ENCODE measurements around the gene GCGR.

The GCGR gene

GRCh38 chr17:81860756-81861568, 57.0 kb downstream of the GCGR start:
- peak; percentile 100 for DNase-seq (ENCODE audit: low read depth)
- peak overlapping the region; percentile 92 for H3K4me3 ChIP-seq (ENCODE audit: low read length)
- no peak for TF ChIP-seq CTCF (IDR thresholded peaks at IDR 0.05; ENCODE audit: insufficient read depth, low read depth, low read length, missing control alignments)

- H3K4me3 ChIP-seq (ENCODE audit: low read length): no peak overlapping the region
- no peak for DNase-seq (ENCODE audit: low read depth)
- TF ChIP-seq CTCF (IDR thresholded peaks at IDR 0.05; ENCODE audit: insufficient read depth, low read depth, low read length, missing control alignments): no peak
Measured at GRCh38 chr17:81863123-81863675, 59.2 kb downstream of the GCGR start.

All from epithelial cell of esophagus (primary cell).